ENCODE measurements around the gene PRDM15.

Gene PRDM15

DNA sequence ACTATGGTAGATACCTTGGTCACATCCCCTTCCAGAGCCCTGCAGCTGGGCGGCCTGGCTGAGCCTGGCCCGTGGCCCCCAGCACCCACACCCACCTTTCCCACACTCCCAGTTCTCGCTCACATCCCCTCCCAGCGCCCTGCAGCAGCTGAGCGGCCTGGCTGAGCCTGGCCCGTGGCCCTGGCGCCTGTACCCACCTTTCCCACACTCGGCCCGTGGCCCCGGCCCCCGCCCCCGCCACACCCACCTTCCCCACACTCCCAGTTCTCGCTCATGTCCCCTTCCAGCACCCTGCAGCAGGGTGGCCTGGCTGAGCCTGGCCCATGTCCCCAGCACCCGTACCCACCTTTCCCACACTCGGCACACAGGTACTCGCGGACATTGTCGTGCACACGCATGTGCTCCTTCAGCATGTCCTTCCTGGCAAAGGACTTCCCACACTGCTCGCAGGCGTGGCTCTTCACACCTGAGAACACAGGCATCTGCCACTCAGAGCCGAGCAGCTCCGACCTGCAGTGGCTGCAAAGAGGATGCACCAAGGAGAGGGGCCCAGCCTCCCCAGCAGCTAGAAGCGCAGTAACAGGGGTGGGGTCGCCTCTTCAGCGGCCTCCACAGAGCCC, 59.8 kb downstream of the PRDM15 start:
- Histone ChIP-seq H3K4me3 (ENCODE audit: low read length) (no peak overlapping the region), H3K4me1 (ENCODE audit: control insufficient read depth, insufficient read depth, low read length) (peaks cover 10% of the 10 kb centered on the region), H3K9ac (ENCODE audit: low read length) (no peak overlapping the region), H3K27me3 (replicated peaks; ENCODE audit: control insufficient read depth, insufficient read depth, low read length) (no peaks in the 10 kb centered on the region), H3K36me3 (ENCODE audit: control insufficient read depth, insufficient read depth, low read length, severe bottlenecking) (peaks cover 18% of the 10 kb centered on the region), H3K9me3 (ENCODE audit: control insufficient read depth, low read length) (no peaks in the 10 kb centered on the region)
- DNase-seq (ENCODE audit: low read depth): no peak

GRCh38 chr21:41817877-41818855, 61.0 kb downstream of the PRDM15 start:
- no peaks in the 10 kb centered on the region for H3K9me3 ChIP-seq (ENCODE audit: control insufficient read depth, low read length)
- no peaks in the 10 kb centered on the region for H3K27me3 ChIP-seq (replicated peaks; ENCODE audit: control insufficient read depth, insufficient read depth, low read length)
- DNase-seq (ENCODE audit: low read depth): no peak

GRCh38 chr21:41817228-41817627, 61.9 kb downstream of the PRDM15 start:
- DNase-seq (ENCODE audit: low read depth): peak; percentile 87
- Histone ChIP-seq H3K4me3 (ENCODE audit: low read length) (no peak overlapping the region), H3K9me3 (ENCODE audit: control insufficient read depth, low read length) (no peaks in the 10 kb centered on the region), H3K36me3 (ENCODE audit: control insufficient read depth, insufficient read depth, low read length, severe bottlenecking) (peaks cover 20% of the 10 kb centered on the region), H3K4me1 (ENCODE audit: control insufficient read depth, insufficient read depth, low read length) (peaks cover 10% of the 10 kb centered on the region), H3K27me3 (replicated peaks; ENCODE audit: control insufficient read depth, insufficient read depth, low read length) (no peaks in the 10 kb centered on the region), H3K9ac (ENCODE audit: low read length) (peak overlapping the region; percentile 60)

More at GRCh38 chr21:41817877-41818855, 61.0 kb downstream of the PRDM15 start:
- H3K36me3 ChIP-seq (ENCODE audit: control insufficient read depth, insufficient read depth, low read length, severe bottlenecking): peaks cover 21% of the 10 kb centered on the region
- H3K4me1 ChIP-seq (ENCODE audit: control insufficient read depth, insufficient read depth, low read length): peaks cover 10% of the 10 kb centered on the region
- no peak overlapping the region for H3K9ac ChIP-seq (ENCODE audit: low read length)
- H3K4me3 ChIP-seq (ENCODE audit: low read length): no peak overlapping the region

DNA sequence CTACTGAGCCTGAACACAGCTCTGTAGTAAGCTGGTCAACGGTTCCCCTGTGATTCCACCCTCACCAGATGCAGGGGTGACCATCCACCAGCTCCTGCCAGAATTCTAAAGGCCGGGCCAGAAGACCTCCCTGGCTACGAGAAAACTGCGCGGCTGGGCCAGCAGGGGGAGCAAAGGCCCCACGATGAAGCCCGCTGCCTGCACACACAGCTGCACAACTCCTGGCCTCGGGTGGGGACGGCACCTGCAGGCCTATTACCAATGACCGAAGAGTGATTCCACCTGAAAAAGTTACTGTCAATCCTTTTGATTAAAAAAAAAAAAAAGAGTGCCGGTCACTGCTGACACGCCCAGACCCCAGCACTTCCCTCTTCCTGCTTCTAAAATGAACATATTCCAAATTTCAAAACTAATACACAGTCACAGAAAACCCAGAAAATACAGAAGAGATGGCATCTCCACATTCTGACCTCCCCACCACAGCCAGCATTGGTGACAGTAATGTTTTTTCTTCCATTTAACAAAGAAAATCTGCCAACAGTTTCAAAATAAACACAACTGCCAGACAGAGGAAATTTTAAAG, 62.5 kb downstream of the PRDM15 start:
- Histone ChIP-seq H3K9ac (ENCODE audit: low read length) (peak overlapping the region; percentile 60), H3K4me1 (ENCODE audit: control insufficient read depth, insufficient read depth, low read length) (peaks cover 10% of the 10 kb centered on the region), H3K9me3 (ENCODE audit: control insufficient read depth, low read length) (no peaks in the 10 kb centered on the region), H3K4me3 (ENCODE audit: low read length) (no peak overlapping the region), H3K27me3 (replicated peaks; ENCODE audit: control insufficient read depth, insufficient read depth, low read length) (no peaks in the 10 kb centered on the region), H3K36me3 (ENCODE audit: control insufficient read depth, insufficient read depth, low read length, severe bottlenecking) (peaks cover 20% of the 10 kb centered on the region)
- peak; percentile 77 for DNase-seq (ENCODE audit: low read depth)

GRCh38 chr21:41815652-41816582, 63.2 kb downstream of the PRDM15 start:
- DNase-seq (ENCODE audit: low read depth): no peak
- H3K9me3 ChIP-seq (ENCODE audit: control insufficient read depth, low read length): no peaks in the 10 kb centered on the region
- H3K4me1 ChIP-seq (ENCODE audit: control insufficient read depth, insufficient read depth, low read length): peaks cover 10% of the 10 kb centered on the region
- H3K9ac ChIP-seq (ENCODE audit: low read length): peak overlapping the region; percentile 60
- H3K27me3 ChIP-seq (replicated peaks; ENCODE audit: control insufficient read depth, insufficient read depth, low read length): no peaks in the 10 kb centered on the region
- H3K4me3 ChIP-seq (ENCODE audit: low read length): no peak overlapping the region
- H3K36me3 ChIP-seq (ENCODE audit: control insufficient read depth, insufficient read depth, low read length, severe bottlenecking): peaks cover 19% of the 10 kb centered on the region

DNA sequence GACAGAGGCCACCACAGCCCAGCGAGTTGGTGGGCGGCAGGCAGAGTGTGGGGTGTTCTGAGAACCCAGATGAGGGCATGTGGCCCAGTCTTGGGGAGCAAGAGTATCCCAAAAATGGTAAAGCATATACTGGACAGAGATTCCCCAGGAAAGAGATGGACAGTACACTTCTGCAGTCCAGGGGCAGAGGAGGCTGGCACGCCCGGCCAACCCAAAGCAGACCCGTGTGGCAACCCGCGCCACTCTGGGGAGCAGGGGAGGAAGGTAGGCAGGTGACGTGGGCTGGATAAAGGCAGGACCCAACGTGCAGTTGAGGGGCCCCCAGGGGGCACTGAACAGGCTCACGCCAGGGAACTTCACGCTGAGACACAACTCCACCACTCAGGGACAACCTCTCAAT, 65.9 kb downstream of the PRDM15 start:
- no peak for DNase-seq (ENCODE audit: low read depth)
- peaks cover 10% of the 10 kb centered on the region for H3K4me1 ChIP-seq (ENCODE audit: control insufficient read depth, insufficient read depth, low read length)
- H3K27me3 ChIP-seq (replicated peaks; ENCODE audit: control insufficient read depth, insufficient read depth, low read length): no peaks in the 10 kb centered on the region
- H3K9me3 ChIP-seq (ENCODE audit: control insufficient read depth, low read length): no peaks in the 10 kb centered on the region
- H3K4me3 ChIP-seq (ENCODE audit: low read length): no peak overlapping the region
- peaks cover 42% of the 10 kb centered on the region for H3K36me3 ChIP-seq (ENCODE audit: control insufficient read depth, insufficient read depth, low read length, severe bottlenecking)
- H3K9ac ChIP-seq (ENCODE audit: low read length): no peak overlapping the region

GRCh38 chr21:41812679-41813078, 66.5 kb downstream of the PRDM15 start:
- Histone ChIP-seq H3K9ac (ENCODE audit: low read length) (no peak overlapping the region), H3K4me3 (ENCODE audit: low read length) (no peak overlapping the region), H3K4me1 (ENCODE audit: control insufficient read depth, insufficient read depth, low read length) (peaks cover 10% of the 10 kb centered on the region), H3K9me3 (ENCODE audit: control insufficient read depth, low read length) (no peaks in the 10 kb centered on the region), H3K27me3 (replicated peaks; ENCODE audit: control insufficient read depth, insufficient read depth, low read length) (no peaks in the 10 kb centered on the region), H3K36me3 (ENCODE audit: control insufficient read depth, insufficient read depth, low read length, severe bottlenecking) (peaks cover 42% of the 10 kb centered on the region)
- DNase-seq (ENCODE audit: low read depth): no peak

GRCh38 chr21:41810597-41810932, 68.6 kb downstream of the PRDM15 start:
- no peaks in the 10 kb centered on the region for H3K9me3 ChIP-seq (ENCODE audit: control insufficient read depth, low read length)
- no peak overlapping the region for H3K9ac ChIP-seq (ENCODE audit: low read length)
- no peak overlapping the region for H3K4me3 ChIP-seq (ENCODE audit: low read length)
- no peak for DNase-seq (ENCODE audit: low read depth)
- H3K4me1 ChIP-seq (ENCODE audit: control insufficient read depth, insufficient read depth, low read length): no peaks in the 10 kb centered on the region
- peaks cover 41% of the 10 kb centered on the region for H3K36me3 ChIP-seq (ENCODE audit: control insufficient read depth, insufficient read depth, low read length, severe bottlenecking)
- H3K27me3 ChIP-seq (replicated peaks; ENCODE audit: control insufficient read depth, insufficient read depth, low read length): no peaks in the 10 kb centered on the region

GRCh38 chr21:41809891-41810596, 69.1 kb downstream of the PRDM15 start:
- H3K4me3 ChIP-seq (ENCODE audit: low read length): no peak overlapping the region
- H3K36me3 ChIP-seq (ENCODE audit: control insufficient read depth, insufficient read depth, low read length, severe bottlenecking): peaks cover 36% of the 10 kb centered on the region

DNA sequence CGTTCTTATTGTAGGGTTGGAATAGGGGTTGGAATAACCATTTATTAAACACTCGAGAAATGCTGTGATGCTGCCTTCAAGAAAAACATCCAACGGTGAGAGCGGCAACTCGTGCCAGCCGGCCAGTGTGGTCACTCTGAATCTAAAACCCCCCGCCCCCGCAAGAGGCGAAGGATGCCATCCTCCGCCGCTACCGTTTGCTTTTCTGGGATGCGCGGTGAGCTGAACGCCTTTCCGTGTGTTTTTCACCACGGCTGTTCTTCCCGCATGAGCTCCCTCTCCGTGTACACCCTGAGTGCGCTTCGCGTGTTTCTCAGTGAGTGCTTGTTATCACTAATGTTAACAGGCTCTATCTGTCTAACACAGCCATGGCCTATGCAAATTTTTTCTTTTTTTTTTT, 70.3 kb downstream of the PRDM15 start:
- H3K36me3 ChIP-seq (ENCODE audit: control insufficient read depth, insufficient read depth, low read length, severe bottlenecking): peaks cover 31% of the 10 kb centered on the region
- no peak overlapping the region for H3K9ac ChIP-seq (ENCODE audit: low read length)
- H3K4me1 ChIP-seq (ENCODE audit: control insufficient read depth, insufficient read depth, low read length): no peaks in the 10 kb centered on the region
- no peak for DNase-seq (ENCODE audit: low read depth)
- no peak overlapping the region for H3K4me3 ChIP-seq (ENCODE audit: low read length)
- no peaks in the 10 kb centered on the region for H3K9me3 ChIP-seq (ENCODE audit: control insufficient read depth, low read length)
- no peaks in the 10 kb centered on the region for H3K27me3 ChIP-seq (replicated peaks; ENCODE audit: control insufficient read depth, insufficient read depth, low read length)

More at GRCh38 chr21:41809891-41810596, 69.1 kb downstream of the PRDM15 start:
- no peaks in the 10 kb centered on the region for H3K4me1 ChIP-seq (ENCODE audit: control insufficient read depth, insufficient read depth, low read length)
- no peak overlapping the region for H3K9ac ChIP-seq (ENCODE audit: low read length)
- no peaks in the 10 kb centered on the region for H3K9me3 ChIP-seq (ENCODE audit: control insufficient read depth, low read length)
- H3K27me3 ChIP-seq (replicated peaks; ENCODE audit: control insufficient read depth, insufficient read depth, low read length): no peaks in the 10 kb centered on the region
- DNase-seq (ENCODE audit: low read depth): no peak
